Esophagus muscularis mucosa (tissue), 4 donors: ENCODE measurements around the gene GRM4. TPM values are rescaled to one million over a fixed set of nuclear protein-coding genes. Genes with fewer than 3 reads are reported as not detected.

ENCODE experiments used
- DNase-seq: peaks from one replicate; pipeline ENCODE4 v3.0.0-alpha.2; 2017; ENCODE audit errors: extremely low spot score
- H3K27ac ChIP-seq, 4 donors: fragments of 200-600 bp; sonication (generic); replicated peaks in 1 of 4; 1 replicate in 3 of 4; 2 replicates in 1 of 4; pipeline ENCODE4 v1.5.1; 2016 to 2019; ENCODE audit warnings: mild to moderate bottlenecking in 1 of 4
- H3K27me3 ChIP-seq, 4 donors: fragments of 200-600 bp; sonication (generic); one replicate each; pipeline versions ENCODE4 v1.5.1 to v1.6.0; 2016 to 2019
- H3K36me3 ChIP-seq, 4 donors: fragments of 200-600 bp; sonication (generic); one replicate each; pipeline ENCODE4 v1.5.1; 2016 to 2019
- H3K4me1 ChIP-seq, 4 donors: fragments of 200-600 bp; sonication (generic); one replicate each; pipeline ENCODE4 v1.5.1; 2016 to 2019
- H3K4me3 ChIP-seq, 4 donors: fragments of 200-600 bp; sonication (generic); 1 replicate in 2 of 4; 2 replicates in 2 of 4; pipeline ENCODE4 v1.5.1; 2016 to 2019; ENCODE audit warnings: mild to moderate bottlenecking in 4 of 4, moderate library complexity in 1 of 4
- H3K9me3 ChIP-seq, 4 donors: fragments of 200-600 bp; sonication (generic); 1 replicate in 3 of 4; 2 replicates in 1 of 4; pipeline ENCODE4 v1.5.1; 2016 to 2019
- EP300 ChIP-seq: sonication (generic); formaldehyde crosslinking; IDR thresholded peaks from one replicate; pipeline ENCODE4 v1.6.1; 2017; ENCODE audit warnings: antibody characterized with exemption
- POLR2A ChIP-seq: fragments of 450-650 bp; IDR thresholded peaks from one replicate; pipeline ENCODE4 v1.6.1; 2017; ENCODE audit warnings: antibody characterized with exemption, moderate library complexity, mild to moderate bottlenecking, low read depth
- POLR2AphosphoS5 ChIP-seq, 2 donors: sonication (generic); formaldehyde crosslinking; IDR thresholded peaks; one replicate each; pipeline ENCODE4 v1.6.1; 2017; ENCODE audit warnings: antibody characterized with exemption in 2 of 2
- WGBS: methylation state at CpG from one replicate; pipeline ENCODE4 v1.1.5; 2018; 5-methylcytosine and 5-hydroxymethylcytosine counted together
- intact Hi-C: fragments of 100-400 bp; cut with DNase I; formaldehyde crosslinking; loops from one replicate; pipeline ENCODE4 v1.15.1; 2023
- total RNA-seq, 4 donors: library from RNA; depleted of rRNA; stranded (reverse); fragments of >200 nt; gene quantifications; one replicate each; pipeline versions ENCODE4 v1.1.0 to v1.2.1, GENCODE V29; 2016
- TF ChIP-seq, protein P1 (sequence below), 3 experiments: fragments of 200-600 bp in 2 of 3; fragments of 450-650 bp in 1 of 3; sonication (generic) in 2 of 3; IDR thresholded peaks; one replicate each; pipeline ENCODE4 v1.5.1; 2017 to 2019; ENCODE audit warnings: antibody characterized with exemption in 3 of 3, mild to moderate bottlenecking in 2 of 3, moderate library complexity in 1 of 3

Gene GRM4
- total RNA-seq, 4 donors from 2014 or later: not detected

DNA sequence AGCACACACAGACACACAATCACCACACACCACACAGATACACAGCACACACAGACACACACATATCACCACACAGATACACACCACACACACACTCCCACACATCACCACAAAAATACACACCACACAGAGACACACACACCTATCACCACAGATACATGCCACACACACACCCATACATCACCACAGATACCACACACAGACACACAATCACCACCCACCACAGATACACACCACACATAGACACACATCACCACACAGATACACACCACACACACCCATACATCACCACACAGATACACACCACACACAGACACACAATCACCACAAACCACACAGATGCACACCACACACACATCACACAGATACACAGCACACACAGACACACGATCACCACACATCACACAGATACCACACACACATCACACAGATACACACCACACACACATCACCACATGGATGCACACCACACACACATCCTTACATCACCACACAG is 74.0 kb downstream of the GRM4 start:
- Histone ChIP-seq H3K27me3 (peaks cover 0 to 70% (median 0%) of the 10 kb centered on the region in 4 donors), H3K4me3 (no peak overlapping the region), H3K27ac (no peak overlapping the region), H3K36me3 (no peaks in the 10 kb centered on the region), H3K9me3 (no peaks in the 10 kb centered on the region), H3K4me1 (no peaks in the 10 kb centered on the region)
- intact Hi-C loops: no loop called here
- no peak for DNase-seq
- TF ChIP-seq POLR2A (no peak), EP300 (no peak), POLR2AphosphoS5 (IDR thresholded peaks at IDR 0.05) (no peak)
- TF ChIP-seq, protein P1, sequence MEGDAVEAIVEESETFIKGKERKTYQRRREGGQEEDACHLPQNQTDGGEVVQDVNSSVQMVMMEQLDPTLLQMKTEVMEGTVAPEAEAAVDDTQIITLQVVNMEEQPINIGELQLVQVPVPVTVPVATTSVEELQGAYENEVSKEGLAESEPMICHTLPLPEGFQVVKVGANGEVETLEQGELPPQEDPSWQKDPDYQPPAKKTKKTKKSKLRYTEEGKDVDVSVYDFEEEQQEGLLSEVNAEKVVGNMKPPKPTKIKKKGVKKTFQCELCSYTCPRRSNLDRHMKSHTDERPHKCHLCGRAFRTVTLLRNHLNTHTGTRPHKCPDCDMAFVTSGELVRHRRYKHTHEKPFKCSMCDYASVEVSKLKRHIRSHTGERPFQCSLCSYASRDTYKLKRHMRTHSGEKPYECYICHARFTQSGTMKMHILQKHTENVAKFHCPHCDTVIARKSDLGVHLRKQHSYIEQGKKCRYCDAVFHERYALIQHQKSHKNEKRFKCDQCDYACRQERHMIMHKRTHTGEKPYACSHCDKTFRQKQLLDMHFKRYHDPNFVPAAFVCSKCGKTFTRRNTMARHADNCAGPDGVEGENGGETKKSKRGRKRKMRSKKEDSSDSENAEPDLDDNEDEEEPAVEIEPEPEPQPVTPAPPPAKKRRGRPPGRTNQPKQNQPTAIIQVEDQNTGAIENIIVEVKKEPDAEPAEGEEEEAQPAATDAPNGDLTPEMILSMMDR (IDR thresholded peaks at IDR 0.05): no peak
- 93% methylated on average over 1 of the region's 1 CpG for WGBS

GRCh38 chr6:34071136-34071883 is 74.6 kb downstream of the GRM4 start:
- Histone ChIP-seq H3K9me3 (no peaks in the 10 kb centered on the region), H3K27ac (no peak overlapping the region), H3K36me3 (no peaks in the 10 kb centered on the region), H3K4me1 (no peaks in the 10 kb centered on the region), H3K27me3 (peaks cover 0 to 72% (median 0%) of the 10 kb centered on the region in 4 donors), H3K4me3 (no peak overlapping the region)
- DNase-seq: no peak
- intact Hi-C loops: no loop called here
- TF ChIP-seq EP300: no peak
- TF ChIP-seq, protein P1 (IDR thresholded peaks at IDR 0.05): no peak
- 93% methylated on average over 3 of the region's 3 CpGs for WGBS

DNA sequence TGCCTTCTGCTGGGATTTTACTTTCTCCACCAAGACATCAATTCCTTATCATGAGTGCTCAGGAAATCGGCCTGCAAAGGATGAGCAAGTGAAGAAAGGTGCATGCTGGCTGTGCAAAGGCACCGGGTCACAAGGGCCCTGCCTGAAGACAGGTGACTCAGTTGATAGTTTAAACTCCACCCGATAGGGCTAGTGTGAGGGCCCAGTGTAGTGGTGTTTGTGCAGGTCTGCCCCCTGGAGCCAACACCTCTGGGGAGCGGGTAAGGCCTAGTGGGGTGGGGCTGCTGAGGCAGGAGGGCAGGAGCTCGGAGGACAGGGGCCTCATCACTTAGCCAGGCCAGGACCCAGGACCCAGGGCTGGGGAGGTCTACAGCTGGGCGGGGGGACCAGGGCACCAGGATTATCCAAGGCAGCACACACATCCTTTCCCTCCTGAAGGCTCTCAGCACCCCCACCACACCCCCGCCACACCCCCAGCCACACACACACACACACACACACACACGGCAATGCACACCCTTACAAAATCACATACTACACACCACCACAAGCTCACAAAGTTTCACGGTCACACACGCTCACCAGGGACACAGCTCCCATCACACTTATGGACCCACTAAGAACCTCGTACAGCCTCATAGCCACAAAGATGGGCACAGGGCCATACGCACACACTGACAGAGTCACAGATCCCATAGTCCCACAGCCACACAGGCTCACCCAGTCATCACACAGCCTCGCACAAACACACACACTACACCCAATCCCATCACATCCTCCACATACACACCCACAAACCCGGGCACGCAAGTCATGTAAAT is 75.4 kb downstream of the GRM4 start:
- Histone ChIP-seq H3K27me3 (peaks cover 0 to 72% (median under 1%) of the 10 kb centered on the region in 4 donors), H3K4me3 (no peak overlapping the region), H3K27ac (no peak overlapping the region), H3K36me3 (no peaks in the 10 kb centered on the region), H3K9me3 (no peaks in the 10 kb centered on the region), H3K4me1 (peaks cover 3 to 6% (median 4%) of the 10 kb centered on the region in 4 donors)
- no peak for DNase-seq
- TF ChIP-seq EP300: no peak
- no peak for TF ChIP-seq POLR2AphosphoS5 (IDR thresholded peaks at IDR 0.05)
- no peak for TF ChIP-seq POLR2A
- TF ChIP-seq, protein P1 (IDR thresholded peaks at IDR 0.05): no peak
- intact Hi-C loops: no loop called here
- WGBS: 86% methylated on average over 14 of the region's 15 CpGs

DNA sequence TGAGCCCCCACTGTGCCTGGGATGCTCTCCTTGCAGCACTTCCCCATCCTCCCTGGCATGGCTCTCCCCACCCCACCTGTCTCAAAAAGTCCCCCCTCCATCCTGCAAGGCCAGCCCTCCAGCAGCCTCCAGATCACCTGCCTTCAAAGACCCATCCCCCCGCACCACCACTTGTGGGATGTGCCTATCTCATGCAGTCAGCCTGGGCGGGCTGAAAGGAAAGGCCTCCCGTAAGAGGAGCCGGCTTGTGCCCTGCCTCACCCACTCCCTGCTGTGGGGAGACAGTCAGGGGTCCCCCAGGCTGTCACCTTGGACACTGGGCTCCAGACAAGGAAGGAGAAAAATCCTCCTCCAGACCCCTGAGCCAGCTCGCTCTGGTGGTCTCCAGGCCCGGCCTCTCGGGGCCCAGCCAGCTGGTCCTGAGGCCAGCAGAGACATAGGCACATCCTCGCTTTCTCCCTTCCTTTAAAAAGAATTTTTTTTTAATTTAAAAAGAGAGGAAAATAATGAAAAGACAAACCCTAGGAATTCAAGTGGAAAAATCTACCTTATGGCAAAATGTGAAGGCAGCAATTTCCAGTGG is 77.3 kb downstream of the GRM4 start:
- intact Hi-C loops: no loop called here
- Histone ChIP-seq H3K9me3 (no peaks in the 10 kb centered on the region), H3K27ac (no peak overlapping the region), H3K4me3 (no peak overlapping the region), H3K27me3 (peaks cover 0 to 79% (median 6%) of the 10 kb centered on the region in 4 donors), H3K36me3 (no peaks in the 10 kb centered on the region), H3K4me1 (peaks cover 3 to 9% (median 6%) of the 10 kb centered on the region in 4 donors)
- TF ChIP-seq, protein P1 (IDR thresholded peaks at IDR 0.05): no peak
- TF ChIP-seq POLR2A (no peak), EP300 (no peak), POLR2AphosphoS5 (IDR thresholded peaks at IDR 0.05) (no peak)
- no peak for DNase-seq
- 62% methylated on average over 8 of the region's 8 CpGs for WGBS
